Neural crest cell (in vitro differentiated cells): ENCODE results near the gene MYH9. TPM values are rescaled to one million over a fixed set of nuclear protein-coding genes. Genes with fewer than 3 reads are reported as not detected.
A peak's percentile ranks its signal among the peaks of the same experiment; 100 is the strongest.
"Not testable (repeated sequence)": the region's sequence is repeated elsewhere in the genome, so short reads cannot be mapped to it uniquely, and the experiment has no call there.

Source experiments
- DNase-seq: peaks from one replicate; pipeline ENCODE4 v3.0.0; 2021; ENCODE audit warnings: low read depth, mixed read lengths, low spot score
- H3K27ac Mint-ChIP-seq: one replicate; pipeline ENCODE4 v1.8.0; 2021; ENCODE audit warnings: mild to moderate bottlenecking, mixed read lengths; ENCODE audit not compliant: unreplicated experiment
- H3K27me3 Mint-ChIP-seq: 2 replicates; pipeline ENCODE4 v1.8.0; 2021; ENCODE audit warnings: low read depth, mild to moderate bottlenecking, mixed read lengths
- H3K36me3 Mint-ChIP-seq: 2 replicates; pipeline ENCODE4 v1.8.0; 2021; ENCODE audit warnings: low read depth, mild to moderate bottlenecking, mixed read lengths
- H3K4me1 Mint-ChIP-seq: 2 replicates; pipeline ENCODE4 v1.8.0; 2021; ENCODE audit warnings: mixed read lengths
- H3K4me3 Mint-ChIP-seq: one replicate; pipeline ENCODE4 v1.8.0; 2021; ENCODE audit warnings: mild to moderate bottlenecking, mixed read lengths
- H3K9me3 Mint-ChIP-seq: 2 replicates; pipeline ENCODE4 v1.8.0; 2021; ENCODE audit warnings: mixed read lengths
- total RNA-seq: library from RNA; stranded (reverse); gene quantifications from 2 replicates; pipeline ENCODE4 v1.2.1, GENCODE V29; 2021
- TF ChIP-seq, protein P1 (sequence below): fragments of 200-600 bp; sonication (generic); conservative IDR thresholded peaks from 2 replicates; pipeline ENCODE4 v1.5.0; 2021; ENCODE audit warnings: antibody characterized with exemption, mild to moderate bottlenecking

MYH9 gene
- total RNA-seq, 1 donor from 2014 or later = 160 TPM

DNA sequence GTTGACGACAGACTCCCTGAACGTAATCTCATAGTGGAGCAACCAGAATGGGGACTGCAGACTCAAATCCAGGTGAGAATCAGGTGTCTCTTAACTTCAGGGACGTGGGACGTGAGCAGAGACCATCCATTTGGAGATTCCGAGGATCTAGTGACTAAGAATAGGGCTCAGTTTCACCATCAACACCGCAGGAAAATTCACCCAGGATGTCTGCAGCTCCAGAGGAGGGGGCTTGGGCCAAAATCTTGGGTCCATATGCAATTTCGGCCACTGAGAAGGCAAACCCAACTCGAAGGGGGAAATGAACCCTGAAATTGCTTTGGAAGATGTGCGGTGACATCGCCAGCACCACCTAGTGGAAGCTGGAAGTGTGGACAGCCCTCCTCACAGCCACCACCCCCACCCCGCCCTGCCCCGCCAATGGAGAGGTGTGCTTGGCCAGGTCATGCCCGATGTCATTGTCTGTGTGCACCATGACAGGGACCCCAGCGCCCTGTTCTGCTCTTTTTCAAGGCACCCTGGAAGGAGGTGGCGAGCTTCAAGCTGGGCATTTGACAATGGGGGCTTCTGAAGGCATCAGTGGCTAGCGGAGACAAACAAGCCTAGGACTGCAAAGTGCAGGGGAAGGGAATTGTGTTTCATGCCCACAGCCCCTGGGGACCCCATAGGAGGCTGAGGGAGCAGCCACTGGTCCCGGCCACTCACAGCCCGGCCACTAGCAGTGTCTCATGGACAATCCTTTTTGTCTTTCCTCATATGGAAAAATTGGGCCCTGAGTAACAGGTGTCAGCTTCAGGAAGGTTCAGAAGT, 110.1 kb downstream of the MYH9 start:
- H3K27ac Mint-ChIP-seq = no peak overlapping the region
- TF ChIP-seq, protein P1, sequence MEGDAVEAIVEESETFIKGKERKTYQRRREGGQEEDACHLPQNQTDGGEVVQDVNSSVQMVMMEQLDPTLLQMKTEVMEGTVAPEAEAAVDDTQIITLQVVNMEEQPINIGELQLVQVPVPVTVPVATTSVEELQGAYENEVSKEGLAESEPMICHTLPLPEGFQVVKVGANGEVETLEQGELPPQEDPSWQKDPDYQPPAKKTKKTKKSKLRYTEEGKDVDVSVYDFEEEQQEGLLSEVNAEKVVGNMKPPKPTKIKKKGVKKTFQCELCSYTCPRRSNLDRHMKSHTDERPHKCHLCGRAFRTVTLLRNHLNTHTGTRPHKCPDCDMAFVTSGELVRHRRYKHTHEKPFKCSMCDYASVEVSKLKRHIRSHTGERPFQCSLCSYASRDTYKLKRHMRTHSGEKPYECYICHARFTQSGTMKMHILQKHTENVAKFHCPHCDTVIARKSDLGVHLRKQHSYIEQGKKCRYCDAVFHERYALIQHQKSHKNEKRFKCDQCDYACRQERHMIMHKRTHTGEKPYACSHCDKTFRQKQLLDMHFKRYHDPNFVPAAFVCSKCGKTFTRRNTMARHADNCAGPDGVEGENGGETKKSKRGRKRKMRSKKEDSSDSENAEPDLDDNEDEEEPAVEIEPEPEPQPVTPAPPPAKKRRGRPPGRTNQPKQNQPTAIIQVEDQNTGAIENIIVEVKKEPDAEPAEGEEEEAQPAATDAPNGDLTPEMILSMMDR = peak; percentile 76
- no peaks in the 10 kb centered on the region for H3K9me3 Mint-ChIP-seq
- H3K27me3 Mint-ChIP-seq = no peaks in the 10 kb centered on the region
- peaks cover 8% of the 10 kb centered on the region for H3K36me3 Mint-ChIP-seq
- peak; percentile 45 for DNase-seq
- peaks cover 4% of the 10 kb centered on the region for H3K4me1 Mint-ChIP-seq
- H3K4me3 Mint-ChIP-seq = no peak overlapping the region

DNA sequence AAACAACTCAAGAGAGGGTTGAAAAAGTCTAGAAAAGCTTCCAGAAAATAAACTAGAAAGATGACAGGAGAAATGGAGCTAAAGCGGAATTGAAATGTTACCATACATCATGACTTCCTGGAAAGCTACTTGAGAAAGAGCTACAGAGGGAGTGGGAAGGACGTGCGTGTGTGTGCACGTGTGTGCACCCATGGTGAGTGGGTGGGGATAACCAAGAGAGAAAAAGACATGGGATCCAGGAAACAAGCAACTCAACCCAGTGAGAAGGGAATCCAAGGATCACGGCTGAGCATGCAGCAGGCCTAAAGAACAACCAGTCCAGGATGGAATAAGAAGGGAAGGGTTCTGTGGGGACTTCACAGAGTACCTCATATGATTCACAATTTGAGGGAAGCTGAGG, 113.2 kb downstream of the MYH9 start:
- no peak for DNase-seq
- Mint-ChIP-seq H3K9me3 (no peaks in the 10 kb centered on the region), H3K36me3 (peaks cover 3% of the 10 kb centered on the region), H3K4me1 (peaks cover 4% of the 10 kb centered on the region), H3K4me3 (no peak overlapping the region), H3K27ac (no peak overlapping the region), H3K27me3 (no peaks in the 10 kb centered on the region)
- TF ChIP-seq, protein P1 = no peak

DNA sequence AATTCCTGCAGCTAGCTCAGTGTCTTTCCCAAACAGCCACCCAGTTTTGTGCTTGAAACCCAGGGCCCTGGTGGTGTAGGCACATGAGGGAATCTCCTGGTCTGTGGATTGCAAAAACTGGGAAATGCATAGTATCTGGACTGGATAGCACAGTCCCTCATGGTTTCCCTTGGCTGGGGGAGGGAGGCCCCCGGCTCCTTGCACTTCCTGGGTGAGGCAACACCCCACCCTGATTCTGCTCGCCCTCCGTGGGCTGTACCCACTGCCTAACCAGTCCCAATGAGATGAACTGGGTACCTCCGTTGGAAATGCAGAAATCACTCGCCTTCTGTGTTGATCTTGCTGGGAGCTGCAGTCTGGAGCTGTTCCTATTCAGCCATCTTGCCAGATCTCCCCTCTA, 115.8 kb downstream of the MYH9 start:
- not testable (repeated sequence) for H3K36me3 Mint-ChIP-seq, H3K27me3 Mint-ChIP-seq, H3K9me3 Mint-ChIP-seq, H3K4me3 Mint-ChIP-seq, H3K27ac Mint-ChIP-seq, H3K4me1 Mint-ChIP-seq, DNase-seq

DNA sequence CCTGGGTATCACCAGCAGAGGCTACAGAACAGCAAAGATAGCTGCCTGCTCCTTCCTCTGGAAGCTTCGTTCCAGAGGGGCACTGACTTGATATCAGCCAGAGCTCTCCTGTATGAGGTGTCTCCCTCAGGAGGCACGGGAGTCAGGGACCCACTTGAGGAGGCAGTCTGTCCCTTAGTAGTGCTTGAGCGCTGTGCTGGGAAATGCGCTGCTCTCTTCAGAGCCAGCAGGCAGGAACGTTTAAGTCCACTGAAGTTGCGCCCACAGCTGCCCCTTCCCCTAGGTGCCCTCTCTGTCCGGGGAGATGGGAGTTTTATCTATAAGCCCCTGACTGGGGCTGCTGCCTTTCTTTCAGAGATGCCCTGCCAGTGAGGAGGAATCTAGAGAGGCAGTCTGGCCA, 116.5 kb downstream of the MYH9 start:
- H3K27ac Mint-ChIP-seq, H3K27me3 Mint-ChIP-seq, H3K9me3 Mint-ChIP-seq, H3K4me1 Mint-ChIP-seq, DNase-seq, H3K36me3 Mint-ChIP-seq, H3K4me3 Mint-ChIP-seq: not testable (repeated sequence)

DNA sequence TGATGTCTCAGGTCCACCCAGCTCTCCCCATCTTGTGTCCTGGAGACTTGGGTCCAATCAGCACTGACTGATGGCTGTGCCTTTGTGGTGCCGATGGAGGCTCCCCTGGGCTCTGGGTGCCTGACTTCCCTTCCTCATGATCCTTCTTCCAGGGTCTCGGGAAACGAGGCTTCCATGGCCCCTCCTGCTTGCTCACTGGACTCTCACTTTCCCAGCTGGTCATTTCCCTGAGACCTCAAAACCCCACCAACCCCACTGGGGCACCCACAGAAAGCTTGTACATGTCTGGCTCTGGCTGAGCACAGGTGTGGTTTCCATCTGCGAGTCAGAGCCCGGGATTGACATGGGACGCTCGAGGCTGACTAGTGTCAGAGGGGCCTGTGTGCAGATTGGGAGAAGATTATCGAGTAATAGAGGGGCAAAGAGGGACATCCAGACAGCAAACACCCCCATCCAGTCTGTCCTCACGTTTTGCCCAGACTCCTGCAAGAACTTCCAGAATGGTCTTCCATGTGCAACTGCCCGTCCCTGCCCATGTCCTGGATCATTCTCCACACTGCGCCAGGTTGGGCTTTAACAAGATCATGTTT, 119.8 kb downstream of the MYH9 start:
- Mint-ChIP-seq H3K27me3 (no peaks in the 10 kb centered on the region), H3K36me3 (no peaks in the 10 kb centered on the region), H3K4me3 (no peak overlapping the region), H3K27ac (no peak overlapping the region), H3K4me1 (peaks cover 9% of the 10 kb centered on the region), H3K9me3 (no peaks in the 10 kb centered on the region)
- no peak for DNase-seq
- TF ChIP-seq, protein P1 = no peak

DNA sequence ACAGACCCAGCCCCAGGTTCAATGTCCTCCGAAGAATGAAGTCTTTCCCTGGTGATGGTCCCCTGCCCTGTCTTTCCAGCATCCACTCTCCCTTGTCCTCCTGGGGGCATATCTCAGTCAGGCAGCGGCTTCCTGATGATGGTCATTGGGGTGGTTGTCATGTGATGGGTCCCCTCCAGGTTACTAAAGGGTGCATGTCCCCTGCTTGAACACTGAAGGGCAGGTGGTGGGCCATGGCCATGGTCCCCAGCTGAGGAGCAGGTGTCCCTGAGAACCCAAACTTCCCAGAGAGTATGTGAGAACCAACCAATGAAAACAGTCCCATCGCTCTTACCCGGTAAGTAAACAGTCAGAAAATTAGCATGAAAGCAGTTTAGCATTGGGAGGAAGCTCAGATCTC, 120.7 kb downstream of the MYH9 start:
- no peaks in the 10 kb centered on the region for H3K36me3 Mint-ChIP-seq
- TF ChIP-seq, protein P1 = no peak
- H3K4me3 Mint-ChIP-seq = no peak overlapping the region
- no peaks in the 10 kb centered on the region for H3K27me3 Mint-ChIP-seq
- no peaks in the 10 kb centered on the region for H3K9me3 Mint-ChIP-seq
- H3K27ac Mint-ChIP-seq = no peak overlapping the region
- DNase-seq = no peak
- peaks cover 9% of the 10 kb centered on the region for H3K4me1 Mint-ChIP-seq

DNA sequence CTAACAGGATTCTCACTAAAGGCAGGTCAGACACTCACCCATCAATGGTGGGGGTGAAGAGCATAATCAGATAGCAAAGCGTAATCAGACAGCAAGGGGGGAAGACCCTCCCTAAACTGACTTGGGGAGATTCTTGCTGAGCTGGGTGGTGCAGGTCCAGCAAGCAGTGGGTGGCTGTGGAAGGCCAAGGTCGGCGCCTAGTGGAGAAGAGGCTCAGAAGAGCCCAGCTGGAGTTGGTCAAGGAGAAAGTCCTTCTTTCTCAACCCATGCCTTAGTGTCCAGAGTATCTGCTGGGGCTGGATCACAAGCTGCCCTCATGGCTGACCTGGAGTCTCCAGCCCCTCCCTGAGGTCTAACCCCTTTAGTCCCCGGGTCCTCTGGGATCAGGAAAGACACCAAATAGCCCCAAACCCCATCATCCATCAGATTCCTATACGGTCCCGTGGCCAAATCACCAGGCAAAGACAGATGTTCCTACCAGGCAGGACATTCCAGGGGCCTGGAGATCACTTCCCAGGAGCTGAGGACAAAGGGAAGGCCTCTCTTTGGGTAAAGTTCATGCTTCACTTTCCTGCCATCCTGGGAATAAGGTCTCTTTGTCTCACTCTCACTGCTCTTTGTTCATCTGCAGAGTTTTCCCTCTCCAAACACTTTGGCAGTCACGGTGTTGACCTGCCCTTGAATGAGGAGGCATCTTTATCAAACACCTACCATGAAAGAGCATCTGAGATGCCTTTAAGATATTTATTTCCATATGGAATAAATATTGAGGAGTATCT, 123.7 kb downstream of the MYH9 start:
- not testable (repeated sequence) for H3K4me3 Mint-ChIP-seq

DNA sequence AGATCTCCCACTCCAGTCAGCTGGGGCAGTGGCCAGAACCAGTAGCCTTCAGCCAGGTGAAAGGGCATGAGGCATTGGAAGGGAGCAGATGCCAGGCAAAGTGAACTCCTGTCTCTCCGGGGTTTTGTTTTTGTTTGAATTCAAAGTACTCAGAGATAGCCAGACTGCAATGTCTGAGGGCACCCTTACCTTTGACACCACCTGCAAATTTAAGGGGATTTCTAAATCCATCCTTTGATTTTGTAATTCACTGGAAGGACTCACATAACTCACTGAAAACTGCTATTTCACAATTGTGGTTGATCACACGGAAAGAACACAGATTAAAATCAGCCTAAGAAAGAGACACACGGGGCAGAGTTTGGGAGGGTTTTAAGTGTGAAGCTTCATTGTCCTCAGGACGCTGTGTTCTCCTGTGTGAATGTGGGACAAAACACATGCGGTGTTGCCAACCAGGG, 124.5 kb downstream of the MYH9 start:
- peaks cover 40% of the 10 kb centered on the region for H3K4me1 Mint-ChIP-seq
- not testable (repeated sequence) for DNase-seq, H3K4me3 Mint-ChIP-seq, H3K27me3 Mint-ChIP-seq, H3K36me3 Mint-ChIP-seq, H3K27ac Mint-ChIP-seq, H3K9me3 Mint-ChIP-seq

More for the DNA sequence above, 123.7 kb downstream of the MYH9 start:
- not testable (repeated sequence) for H3K36me3 Mint-ChIP-seq, DNase-seq, H3K27me3 Mint-ChIP-seq, H3K9me3 Mint-ChIP-seq
- Mint-ChIP-seq H3K27ac (peak overlapping the region; percentile 57), H3K4me1 (peaks cover 32% of the 10 kb centered on the region)

DNA sequence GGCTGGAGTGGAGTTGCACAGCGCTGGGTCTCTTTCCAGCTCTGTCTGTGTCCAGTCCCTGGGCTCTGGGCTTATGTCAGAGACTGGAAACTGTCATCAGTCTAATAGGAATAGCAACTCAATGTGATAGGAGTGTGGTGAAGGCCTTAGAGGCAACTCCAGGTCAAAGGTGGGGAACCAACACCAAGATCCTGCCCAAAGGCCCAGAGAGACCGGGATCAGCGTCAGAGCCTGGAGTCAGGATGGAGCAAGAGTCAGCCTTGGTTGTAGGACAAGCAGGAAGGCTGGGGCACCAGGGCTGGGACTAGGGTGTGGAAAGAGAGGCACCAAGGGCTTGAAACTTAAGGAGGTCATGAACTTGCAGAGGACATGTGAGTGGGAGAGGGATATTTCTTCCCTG, 125.5 kb downstream of the MYH9 start:
- Mint-ChIP-seq H3K4me1 (peaks cover 43% of the 10 kb centered on the region), H3K27ac (peak overlapping the region; percentile 16)
- not testable (repeated sequence) for H3K4me3 Mint-ChIP-seq, H3K9me3 Mint-ChIP-seq, H3K36me3 Mint-ChIP-seq, H3K27me3 Mint-ChIP-seq, DNase-seq
